OCI-LY7 (cell line): Measurements from ENCODE around the gene ZDHHC14. TPM values are rescaled to one million over a fixed set of nuclear protein-coding genes. Genes with fewer than 3 reads are reported as not detected.

Experiments used
- BruUV-seq: library from RNA; stranded (reverse); fragments of 400-500 nt; replicated peaks from 2 replicates; lab custom pipeline; 2021; lab: Mats Ljungman, UMichigan
- CTCF ChIA-PET: fragments of 300-600 bp; sonication (Branson Sonifier 250); formaldehyde crosslinking; loops from one replicate; lab custom pipeline; 2022; ENCODE audit warnings: antibody characterized with exemption; ENCODE audit not compliant: unreplicated experiment; lab: Charles Lee
- POLR2A ChIA-PET: fragments of 300-600 bp; sonication (Branson Sonifier 250); formaldehyde crosslinking; loops from one replicate; lab custom pipeline; 2022; ENCODE audit warnings: antibody characterized with exemption; lab: Charles Lee
- DNase-seq: peaks from one replicate; pipeline ENCODE4 v3.0.0-alpha.2; 2015; ENCODE audit warnings: low spot score
- H2AFZ ChIP-seq: fragments of 200-600 bp; sonication (generic), shearing (Covaris generic); 2 replicates; pipeline ENCODE4 v1.6.1; 2014; ENCODE audit warnings: mild to moderate bottlenecking, antibody characterized with exemption, low read length, moderate library complexity
- H3K27ac ChIP-seq: fragments of 200-600 bp; sonication (generic); 2 replicates; pipeline ENCODE4 v1.5.1; 2014; ENCODE audit warnings: mixed run types, low read depth, mild to moderate bottlenecking, moderate library complexity, low read length, inconsistent platforms; ENCODE audit not compliant: poor library complexity, severe bottlenecking
- H3K36me3 ChIP-seq: fragments of 200-600 bp; sonication (generic); 2 replicates; pipeline ENCODE4 v1.6.1; 2014; ENCODE audit warnings: mild to moderate bottlenecking, antibody characterized with exemption, low read length, moderate library complexity, mixed read lengths; ENCODE audit not compliant: insufficient read depth
- H3K4me1 ChIP-seq: fragments of 200-600 bp; sonication (generic); 2 replicates; pipeline ENCODE4 v1.5.1; 2014; ENCODE audit warnings: mild to moderate bottlenecking, low read length; ENCODE audit not compliant: insufficient read depth, poor library complexity, severe bottlenecking
- H3K4me2 ChIP-seq: fragments of 200-600 bp; sonication (generic); 2 replicates; pipeline ENCODE4 v1.6.1; 2014; ENCODE audit warnings: mild to moderate bottlenecking, low read length
- H3K4me3 ChIP-seq: fragments of 200-600 bp; sonication (generic); 2 replicates; pipeline ENCODE4 v1.5.1; 2014; ENCODE audit warnings: mild to moderate bottlenecking, low read depth, low read length; ENCODE audit not compliant: poor library complexity, severe bottlenecking
- H3K79me2 ChIP-seq: fragments of 200-600 bp; sonication (generic); 2 replicates; pipeline ENCODE4 v1.6.1; 2016; ENCODE audit warnings: low read depth, mild to moderate bottlenecking, low read length, moderate library complexity, mixed read lengths; ENCODE audit not compliant: insufficient read depth
- H3K9me2 ChIP-seq: fragments of 200-600 bp; sonication (generic); 2 replicates; pipeline ENCODE4 v1.6.1; 2016; ENCODE audit warnings: mild to moderate bottlenecking, low read length, mixed read lengths; ENCODE audit not compliant: insufficient read depth
- H3K9me3 ChIP-seq: fragments of 200-600 bp; sonication (generic); 2 replicates; pipeline ENCODE4 v1.6.1; 2014; ENCODE audit warnings: mild to moderate bottlenecking, mixed run types, low read length, mixed read lengths
- H4K20me1 ChIP-seq: fragments of 200-600 bp; sonication (generic); 2 replicates; pipeline ENCODE4 v1.6.1; 2014; ENCODE audit warnings: mild to moderate bottlenecking, antibody characterized with exemption, low read length, moderate library complexity, mixed read lengths; ENCODE audit not compliant: insufficient read depth
- EZH2phosphoT487 ChIP-seq: fragments of 200-600 bp; sonication (generic); IDR thresholded peaks from 2 replicates; pipeline ENCODE4 v1.6.1; 2018; ENCODE audit warnings: low read depth, borderline replicate concordance, mild to moderate bottlenecking, mixed run types, antibody characterized with exemption, low read length, moderate library complexity, mixed read lengths
- intact Hi-C: fragments of 100-400 bp; cut with micrococcal nuclease; formaldehyde crosslinking; loops from one replicate; pipeline ENCODE4 v1.10.0; 2022; ENCODE audit not compliant: unreplicated experiment
- total RNA-seq, 2 experiments: library from RNA; depleted of rRNA in 1 of 2; stranded (reverse); fragments of >200 nt in 1 of 2; shearing (Covaris generic) in 1 of 2; gene quantifications; 2 replicates each; pipeline ENCODE4 v1.2.3, GENCODE V29; 2014 to 2022
- TF ChIP-seq, protein P1 (sequence below): fragments of 200-600 bp; sonication (generic); conservative IDR thresholded peaks from 2 replicates; pipeline ENCODE4 v1.5.1; 2014; ENCODE audit warnings: mild to moderate bottlenecking, antibody characterized with exemption, low read length, moderate library complexity, mixed read lengths

Gene ZDHHC14
- total RNA-seq, 2 experiments from 2014 or later: 0.69 to 3.0 TPM

- DNase-seq: no peak
- no peak overlapping the region for H3K4me3 ChIP-seq
- no peaks in the 10 kb centered on the region for H3K36me3 ChIP-seq
- intact Hi-C loops: loop anchor here (10.0 kb wide), 1 partner anchor 190 kb away; no protein-coding TSS in a partner anchor
- H3K4me2 ChIP-seq: no peak overlapping the region
- H3K79me2 ChIP-seq: no peaks in the 10 kb centered on the region
- H4K20me1 ChIP-seq: no peaks in the 10 kb centered on the region
- ChIA-PET CTCF (no interaction called here), POLR2A (interaction anchor here (0.7 kb wide), 1 partner anchor 44 kb away, joined by 3 read pairs; no protein-coding TSS in a partner anchor)
- H3K27ac ChIP-seq: no peak overlapping the region
- no peaks in the 10 kb centered on the region for H3K9me3 ChIP-seq
- H3K9me2 ChIP-seq: no peaks in the 10 kb centered on the region
- TF ChIP-seq EZH2phosphoT487: no peak
- TF ChIP-seq, protein P1, sequence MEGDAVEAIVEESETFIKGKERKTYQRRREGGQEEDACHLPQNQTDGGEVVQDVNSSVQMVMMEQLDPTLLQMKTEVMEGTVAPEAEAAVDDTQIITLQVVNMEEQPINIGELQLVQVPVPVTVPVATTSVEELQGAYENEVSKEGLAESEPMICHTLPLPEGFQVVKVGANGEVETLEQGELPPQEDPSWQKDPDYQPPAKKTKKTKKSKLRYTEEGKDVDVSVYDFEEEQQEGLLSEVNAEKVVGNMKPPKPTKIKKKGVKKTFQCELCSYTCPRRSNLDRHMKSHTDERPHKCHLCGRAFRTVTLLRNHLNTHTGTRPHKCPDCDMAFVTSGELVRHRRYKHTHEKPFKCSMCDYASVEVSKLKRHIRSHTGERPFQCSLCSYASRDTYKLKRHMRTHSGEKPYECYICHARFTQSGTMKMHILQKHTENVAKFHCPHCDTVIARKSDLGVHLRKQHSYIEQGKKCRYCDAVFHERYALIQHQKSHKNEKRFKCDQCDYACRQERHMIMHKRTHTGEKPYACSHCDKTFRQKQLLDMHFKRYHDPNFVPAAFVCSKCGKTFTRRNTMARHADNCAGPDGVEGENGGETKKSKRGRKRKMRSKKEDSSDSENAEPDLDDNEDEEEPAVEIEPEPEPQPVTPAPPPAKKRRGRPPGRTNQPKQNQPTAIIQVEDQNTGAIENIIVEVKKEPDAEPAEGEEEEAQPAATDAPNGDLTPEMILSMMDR: no peak
- peaks cover 11% of the 10 kb centered on the region for H3K4me1 ChIP-seq
- H2AFZ ChIP-seq: no peak overlapping the region
- BruUV-seq: no TSS peak
Measured at GRCh38 chr6:157364705-157365104, 16.3 kb upstream of the ZDHHC14 start.

- ChIA-PET POLR2A (interaction anchor here (1.0 kb wide), 1 partner anchor 26 kb away, joined by 3 read pairs; no protein-coding TSS in a partner anchor), CTCF (no interaction called here)
- Histone ChIP-seq H3K4me1 (peaks cover 21% of the 10 kb centered on the region), H3K27ac (no peak overlapping the region), H3K4me2 (no peak overlapping the region), H3K4me3 (no peak overlapping the region), H3K9me2 (no peaks in the 10 kb centered on the region), H4K20me1 (no peaks in the 10 kb centered on the region), H3K9me3 (no peaks in the 10 kb centered on the region), H2AFZ (no peak overlapping the region), H3K79me2 (no peaks in the 10 kb centered on the region), H3K36me3 (no peaks in the 10 kb centered on the region)
- intact Hi-C loops: loop anchor here (10.0 kb wide), 1 partner anchor 188 kb away; no protein-coding TSS in a partner anchor
- DNase-seq: no peak
- no TSS peak for BruUV-seq
- TF ChIP-seq, protein P1: no peak
- TF ChIP-seq EZH2phosphoT487: no peak
Measured at GRCh38 chr6:157366648-157367047, 14.3 kb upstream of the ZDHHC14 start.

DNA sequence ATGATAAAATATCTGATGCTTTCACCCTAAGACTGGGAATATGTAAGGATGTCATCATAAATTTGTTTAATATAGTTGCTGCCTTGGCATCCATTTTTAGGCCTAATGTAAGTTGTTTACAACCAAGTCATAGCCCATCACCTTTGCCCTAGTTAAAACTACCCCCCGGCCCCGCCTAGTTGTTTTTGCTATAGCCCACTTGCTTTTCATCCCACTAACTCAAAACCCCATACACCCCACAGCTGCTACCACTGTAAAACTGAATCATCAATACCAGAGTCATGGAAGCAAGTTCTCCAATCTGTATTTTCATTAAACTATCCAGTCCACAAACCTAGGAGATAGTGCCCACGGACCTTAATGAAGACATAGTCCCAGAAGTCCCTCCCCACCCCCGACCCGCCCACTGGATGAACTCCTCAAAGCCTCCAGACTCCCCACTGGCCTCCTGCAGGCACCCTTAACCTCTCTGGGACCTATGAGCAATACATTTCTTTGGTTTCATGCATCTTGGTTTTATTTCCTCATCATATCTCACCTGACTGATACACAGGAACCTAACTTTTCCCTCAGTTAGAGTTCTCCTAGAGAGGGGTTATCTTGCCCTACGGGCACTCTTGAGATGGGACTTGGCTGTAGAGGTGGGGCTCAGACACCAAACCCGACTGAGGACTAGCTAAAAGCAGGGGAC is 12.5 kb upstream of the ZDHHC14 start:
- no peak overlapping the region for H3K4me3 ChIP-seq
- ChIA-PET POLR2A (interaction anchor here (0.6 to 2.6 kb wide), 3 partner anchors 11 to 41 kb away, joined by 4 to 12 read pairs (median 4); no protein-coding TSS in a partner anchor), CTCF (no interaction called here)
- H2AFZ ChIP-seq: no peak overlapping the region
- TF ChIP-seq, protein P1: no peak
- TF ChIP-seq EZH2phosphoT487: no peak
- no peaks in the 10 kb centered on the region for H3K79me2 ChIP-seq
- H3K4me2 ChIP-seq: no peak overlapping the region
- no peak overlapping the region for H3K27ac ChIP-seq
- intact Hi-C loops: loop anchor here (2.0 to 10.0 kb wide), 2 partner anchors 46 to 186 kb away; partner anchors contain the start of gene TMEM242
- no peaks in the 10 kb centered on the region for H4K20me1 ChIP-seq
- H3K36me3 ChIP-seq: no peaks in the 10 kb centered on the region
- H3K4me1 ChIP-seq: peaks cover 21% of the 10 kb centered on the region
- BruUV-seq: no TSS peak
- no peaks in the 10 kb centered on the region for H3K9me2 ChIP-seq
- no peaks in the 10 kb centered on the region for H3K9me3 ChIP-seq
- DNase-seq: no peak
